GM12878 (cell line): ENCODE measurements around the gene LDB2.

Experiments
- CBFB ChIP-seq: IDR thresholded peaks from 2 replicates; pipeline ENCODE4 v1.6.1; 2016; ENCODE audit warnings: antibody characterized with exemption, low read depth
- E2F4 ChIP-seq: IDR thresholded peaks from 2 replicates; pipeline ENCODE4 v1.6.1; 2012; ENCODE audit warnings: low read depth, low read length, improper control_type of control experiment
- GABPA ChIP-seq: IDR thresholded peaks from 2 replicates; pipeline ENCODE4 v1.6.1; 2014; ENCODE audit warnings: antibody characterized with exemption, low read depth, mild to moderate bottlenecking, inconsistent platforms
- MAX ChIP-seq: IDR thresholded peaks from 2 replicates; pipeline ENCODE4 v1.6.1; 2012; ENCODE audit warnings: low read depth, low read length, improper control_type of control experiment
- NFYA ChIP-seq: IDR thresholded peaks from 2 replicates; pipeline ENCODE4 v1.6.1; 2011; ENCODE audit warnings: low read depth, mild to moderate bottlenecking, low read length, improper control_type of control experiment, borderline replicate concordance
- REST ChIP-seq: IDR thresholded peaks from 2 replicates; pipeline ENCODE4 v1.6.1; 2012; ENCODE audit warnings: mild to moderate bottlenecking, low read depth, low read length

- no peak for TF ChIP-seq REST
- TF ChIP-seq NFYA, result no peak
- TF ChIP-seq GABPA, result no peak
- no peak for TF ChIP-seq MAX
- TF ChIP-seq CBFB, result no peak
- TF ChIP-seq E2F4, result no peak
Measured at GRCh38 chr4:16627999-16628398, 270.4 kb downstream of the LDB2 start.
